ENCODE results near the gene SP6. TPM values are rescaled to one million over a fixed set of nuclear protein-coding genes. Genes with fewer than 3 reads are reported as not detected.

The SP6 gene
- polyA plus RNA-seq, 4 donors = 1.6 to 3.0 (median 2.5) TPM

DNA sequence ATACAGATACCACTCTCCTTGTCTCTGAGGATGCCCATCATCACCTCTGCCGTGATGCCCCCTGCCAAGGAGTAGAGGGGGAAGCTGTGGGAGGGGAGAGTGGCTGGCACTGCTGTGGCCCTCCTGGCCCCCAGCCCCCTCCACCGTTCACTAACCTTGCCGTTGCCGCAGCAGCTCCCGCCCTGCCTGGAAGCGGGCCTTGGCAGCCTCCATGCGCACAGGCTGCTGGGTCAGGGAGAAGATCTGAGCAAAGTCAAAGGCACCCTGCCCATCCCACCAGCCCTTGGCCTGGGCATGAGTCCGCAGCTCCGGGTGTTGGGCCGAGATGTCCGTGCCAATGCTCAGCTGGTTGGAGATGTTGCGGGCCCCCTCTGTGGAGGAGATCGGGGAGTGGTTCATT is 12.3 kb downstream of the SP6 start:
- DNase-seq (ENCODE audit: low read depth in 4 of 4, low spot score in 3 of 4) = no peak

DNA sequence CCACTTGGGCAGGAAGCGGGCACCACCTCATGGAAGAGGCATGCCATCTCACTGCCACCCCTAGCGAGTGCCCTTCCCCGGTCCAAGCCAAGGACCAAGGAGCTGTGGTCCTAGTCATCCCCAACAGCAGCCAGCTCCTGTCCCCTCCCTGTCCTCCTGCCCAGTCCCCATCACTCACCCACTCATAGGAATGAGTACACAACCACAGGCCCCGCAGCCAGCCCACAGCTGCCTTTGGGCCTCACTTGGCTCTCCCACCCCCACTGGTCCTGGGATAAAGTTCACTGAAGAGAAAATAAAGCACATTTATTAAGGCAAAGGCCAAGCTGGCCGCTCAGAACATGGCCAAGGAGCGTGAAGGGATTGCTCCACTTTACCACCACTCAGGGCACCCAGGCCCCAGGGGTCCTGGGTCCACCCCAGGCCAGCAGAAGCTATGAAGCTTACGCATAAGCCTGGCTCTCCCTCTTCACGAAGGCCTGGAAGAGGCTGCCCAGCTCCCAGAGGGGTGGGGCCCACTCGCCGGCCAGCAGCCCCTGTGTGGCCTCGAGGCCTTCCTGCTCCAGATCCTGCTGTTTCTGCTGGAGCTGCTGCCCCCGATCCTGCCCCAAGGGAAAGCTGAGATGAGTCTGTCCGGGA is 13.4 kb downstream of the SP6 start:
- no peak for DNase-seq (ENCODE audit: low read depth in 4 of 4, low spot score in 3 of 4)

DNA sequence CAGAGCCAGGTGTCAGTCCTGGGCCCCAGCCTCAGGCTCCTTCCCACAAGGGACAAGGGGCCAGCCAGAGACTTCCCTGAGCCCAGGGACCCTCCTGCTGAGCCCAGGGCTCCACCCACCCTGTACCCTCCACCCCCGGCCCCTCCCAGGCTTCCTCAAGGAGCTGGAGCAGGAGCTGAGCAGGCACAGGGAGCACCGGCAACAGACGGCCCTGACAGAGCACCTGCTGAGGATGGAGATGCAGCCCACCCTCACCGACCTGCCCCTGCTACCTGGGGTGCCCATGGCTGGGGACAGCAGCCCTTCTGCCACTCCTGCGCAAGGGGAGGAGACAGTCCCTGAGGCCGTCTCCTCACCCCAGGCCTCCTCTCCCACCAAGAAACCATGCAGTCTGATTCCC is 14.4 kb downstream of the SP6 start:
- no peak for DNase-seq (ENCODE audit: low read depth in 4 of 4, low spot score in 3 of 4)

DNA sequence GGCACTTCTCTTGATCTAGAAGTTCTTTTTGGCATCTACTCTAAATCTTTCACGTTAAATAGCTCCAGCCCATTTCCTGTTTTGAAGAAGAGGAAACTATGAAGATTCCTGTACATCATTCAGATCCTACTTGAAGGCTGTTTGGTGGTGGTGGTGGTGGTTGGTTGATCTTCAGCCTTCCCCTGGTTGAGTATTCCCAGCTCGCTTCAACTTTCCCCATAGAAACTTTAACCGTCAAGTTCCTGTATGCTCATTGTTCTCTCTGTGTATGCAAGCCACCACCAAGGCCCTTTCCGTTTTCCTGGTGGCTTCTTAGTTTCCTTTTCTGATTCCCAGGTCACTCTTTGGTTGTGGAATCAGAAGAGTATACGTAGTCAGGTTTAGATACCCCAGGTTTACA is 16.2 kb downstream of the SP6 start:
- DNase-seq (ENCODE audit: low read depth in 4 of 4, low spot score in 3 of 4) = no peak

DNA sequence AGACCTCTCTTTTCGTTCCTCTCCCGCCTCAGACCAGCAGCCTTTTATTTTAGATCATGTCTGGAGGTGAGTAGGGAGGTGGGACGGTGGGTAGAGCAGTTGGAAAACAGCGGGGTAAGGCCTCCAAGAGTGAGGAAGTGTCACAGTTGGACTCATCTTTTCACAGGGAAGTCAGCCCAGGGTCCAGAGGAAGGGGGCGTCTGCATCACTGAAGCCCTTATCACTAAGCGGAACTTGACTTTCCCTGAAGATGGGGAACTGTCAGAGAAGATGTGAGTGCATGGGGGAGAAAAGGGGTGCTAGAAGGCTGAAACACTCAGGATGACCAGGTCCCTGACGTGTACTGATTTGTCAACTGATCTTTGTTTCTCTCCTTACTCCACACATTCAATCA is 19.0 kb downstream of the SP6 start:
- no peak for DNase-seq (ENCODE audit: low read depth in 4 of 4, low spot score in 3 of 4)

DNA sequence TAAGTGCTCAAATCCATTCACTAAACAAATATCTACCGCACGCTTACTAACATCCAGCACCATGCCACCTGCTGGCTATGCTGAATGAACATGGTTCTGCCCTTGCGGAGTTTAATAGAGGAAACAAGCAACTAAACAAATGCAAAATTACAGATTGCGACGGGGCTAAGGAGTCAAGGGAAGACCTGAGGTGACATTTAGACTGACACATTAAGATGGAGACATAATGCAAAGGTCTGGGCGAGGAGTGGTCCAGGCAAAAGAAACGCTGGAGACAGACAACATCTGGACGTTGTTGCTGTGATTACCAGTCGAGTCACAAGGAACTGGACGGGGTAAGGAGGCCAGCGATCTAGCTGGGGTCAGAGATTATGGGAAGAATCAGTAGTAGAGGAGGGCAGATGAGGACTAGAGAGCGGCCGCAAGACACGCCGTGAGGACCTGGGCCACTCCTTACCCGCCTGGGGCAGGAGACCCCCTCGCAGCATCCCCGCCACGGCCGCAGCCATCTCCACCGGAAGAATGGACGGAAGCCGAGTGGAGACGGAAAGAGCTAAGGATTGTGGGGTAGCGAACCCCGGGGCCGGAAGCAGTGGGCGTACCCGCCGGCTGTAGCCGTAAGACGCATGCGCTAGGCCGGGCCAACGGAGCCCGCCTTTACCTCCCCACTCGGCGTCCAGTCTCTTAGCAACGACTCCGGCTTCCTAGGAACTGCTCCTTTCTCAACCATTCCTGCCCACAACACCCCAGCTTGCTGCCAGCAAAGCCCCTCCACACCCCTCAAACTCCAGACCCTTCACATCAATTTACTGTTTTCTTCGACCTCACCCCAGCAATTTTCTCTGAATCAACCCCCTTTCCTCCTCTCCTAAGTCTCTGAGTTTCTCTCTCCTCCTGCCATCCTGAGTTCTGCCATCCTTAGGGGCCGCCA is 19.7 kb downstream of the SP6 start, which contains the start of the genes LRRC46 and MRPL10:
TSS of gene LRRC46 (plus strand) at position 668 of the 931 bp plus-strand sequence. CDS start 320 bp downstream, outside the sequence.
TSS of gene MRPL10 (minus strand) at position 539 of the 931 bp plus-strand sequence. CDS start at position 509, 30 bp downstream.
- DNase-seq (ENCODE audit: low read depth in 4 of 4, low spot score in 3 of 4) = peak; percentile 86 to 92 (median 87)

DNA sequence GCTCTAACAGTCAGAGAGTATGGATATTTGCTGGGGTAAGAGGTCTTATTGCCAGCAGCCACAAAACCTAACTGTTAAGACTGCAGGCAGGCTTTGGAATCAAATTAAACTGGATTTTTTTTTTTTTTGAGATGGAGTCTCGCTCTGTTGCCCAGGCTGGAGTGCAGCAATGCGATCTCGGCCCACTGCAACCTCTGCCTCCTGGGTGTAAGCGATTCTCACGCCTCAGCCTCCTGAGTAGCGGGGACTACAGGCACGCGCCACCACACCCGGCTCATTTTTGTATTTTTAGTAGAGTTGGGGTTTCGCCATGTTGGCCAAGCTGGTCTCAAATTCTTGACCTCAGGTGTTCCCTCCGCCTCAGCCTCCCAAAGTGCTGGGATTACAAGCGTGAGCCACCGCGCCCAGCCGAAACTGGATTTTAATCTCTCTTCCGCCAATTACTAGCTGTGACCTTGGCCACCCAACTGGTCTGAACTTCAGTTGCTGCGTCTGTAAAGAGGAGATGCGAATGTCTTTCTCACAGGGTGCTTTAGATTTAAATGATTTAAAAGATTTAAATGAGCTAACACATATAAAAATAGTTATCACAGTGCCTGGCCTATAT is 20.5 kb downstream of the SP6 start:
- DNase-seq (ENCODE audit: low read depth in 4 of 4, low spot score in 3 of 4) = no peak

DNA sequence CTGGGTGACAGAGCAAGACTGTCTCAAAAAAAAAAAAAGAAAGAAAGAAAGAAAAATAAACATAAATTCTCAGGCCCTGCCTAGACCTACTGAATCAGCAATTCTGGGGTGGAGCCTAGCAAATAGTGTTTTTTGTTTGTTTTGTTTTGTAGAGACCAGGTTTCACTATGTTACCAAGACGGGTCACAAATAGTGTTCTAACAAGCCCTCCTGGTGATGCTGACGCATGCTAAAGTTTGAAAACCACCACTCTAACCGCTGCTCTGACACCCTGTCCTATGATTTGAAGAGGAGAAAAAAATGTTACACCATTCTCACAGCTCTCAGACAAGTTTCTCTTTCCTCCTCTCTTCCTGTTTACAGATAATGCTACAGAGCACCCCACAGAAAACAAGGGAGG is 21.1 kb downstream of the SP6 start:
- no peak for DNase-seq (ENCODE audit: low read depth in 4 of 4, low spot score in 3 of 4)

DNA sequence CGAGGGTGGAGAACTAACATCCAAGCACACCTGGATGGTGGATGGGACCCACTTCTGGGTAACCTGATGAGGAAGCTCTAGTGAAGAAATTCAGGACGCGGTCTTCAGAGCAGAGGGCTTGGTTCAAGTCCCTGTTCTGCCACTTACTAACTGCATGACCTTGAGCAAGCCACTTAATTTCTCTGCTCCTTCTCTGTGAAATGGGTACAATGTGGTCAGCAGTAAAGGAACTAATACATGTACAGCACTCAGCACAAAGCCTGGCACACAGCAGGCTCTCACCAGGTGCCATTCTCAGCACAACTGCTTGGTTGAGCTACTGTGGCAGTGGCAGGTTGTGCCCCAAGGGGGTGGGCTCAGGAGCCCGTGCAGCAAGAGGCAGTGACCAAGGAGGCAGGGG is 27.4 kb downstream of the SP6 start:
- DNase-seq (ENCODE audit: low read depth in 4 of 4, low spot score in 3 of 4) = no peak

DNA sequence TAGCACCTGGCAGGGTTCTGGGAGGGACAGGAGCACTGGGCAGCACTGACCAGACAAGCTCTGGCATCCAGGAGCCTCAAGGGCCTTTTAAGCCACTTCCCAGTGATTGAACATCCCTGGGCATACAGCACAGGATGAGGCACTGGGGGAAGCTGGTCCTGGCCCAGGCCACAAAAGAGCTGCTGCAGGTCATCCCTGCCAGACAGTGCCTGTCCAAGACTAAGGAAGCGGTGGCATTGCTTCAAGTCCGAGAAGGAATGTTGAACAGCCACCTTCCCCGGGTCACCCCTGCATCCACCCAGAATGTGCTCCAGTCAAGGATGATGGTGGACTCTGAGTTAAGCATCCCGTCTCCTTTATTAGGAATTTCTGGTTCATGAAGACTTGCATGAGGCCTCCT is 28.2 kb downstream of the SP6 start:
- no peak for DNase-seq (ENCODE audit: low read depth in 4 of 4, low spot score in 3 of 4)

DNA sequence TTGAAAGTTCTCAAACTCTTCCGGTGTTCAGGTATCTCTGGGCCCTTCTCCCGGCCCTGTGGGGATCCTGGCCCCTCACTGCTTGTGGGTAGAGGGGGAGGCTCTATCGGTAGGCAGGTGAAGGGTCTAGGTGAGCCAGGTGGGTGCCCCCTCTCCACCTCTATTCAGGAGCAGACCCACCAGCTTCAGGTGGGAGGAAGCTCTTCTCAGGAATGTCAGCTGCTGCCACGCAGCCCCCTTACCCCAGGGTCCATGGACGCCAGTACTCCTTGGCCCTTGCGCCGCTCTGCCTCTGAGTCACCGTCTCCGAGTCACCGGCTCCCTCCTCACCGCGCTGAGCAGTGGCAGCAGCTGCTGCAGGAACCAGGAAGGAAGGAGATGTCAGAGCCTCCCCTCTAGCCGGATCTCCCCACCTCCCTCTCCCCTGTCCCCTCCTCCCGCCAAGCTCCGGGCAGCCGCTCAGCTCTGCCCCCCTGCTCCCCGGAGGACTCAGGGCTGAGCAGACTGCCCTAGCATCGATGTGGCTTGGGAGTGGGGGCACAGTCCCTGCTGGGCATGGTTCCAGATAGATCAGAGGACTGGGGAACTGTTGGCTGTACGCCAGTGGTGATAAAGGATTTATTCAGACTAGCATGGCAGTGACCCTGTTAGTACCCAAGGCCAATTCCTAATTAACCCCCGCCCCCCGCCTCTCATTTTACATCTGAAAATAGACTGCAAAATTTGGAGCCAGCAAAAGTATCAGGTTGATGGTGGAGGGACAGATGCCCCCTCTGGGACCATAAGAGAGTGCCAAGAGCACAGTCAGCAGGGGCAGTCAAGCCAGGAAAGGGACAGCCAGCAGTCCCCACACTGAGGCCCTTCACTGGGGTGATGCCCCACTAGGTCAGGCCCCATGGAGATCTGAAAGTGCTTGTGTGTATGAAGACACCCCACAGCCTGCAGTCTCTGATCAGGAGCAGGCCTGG is 29.3 kb downstream of the SP6 start, which contains the start of gene OSBPL7:
TSS of gene OSBPL7 (minus strand) at position 371 of the 968 bp plus-strand sequence. CDS start 1,516 bp downstream, outside the sequence.
- DNase-seq (ENCODE audit: low read depth in 4 of 4, low spot score in 3 of 4) = peak in 2 of 4 donors; percentile 49 to 60

DNA sequence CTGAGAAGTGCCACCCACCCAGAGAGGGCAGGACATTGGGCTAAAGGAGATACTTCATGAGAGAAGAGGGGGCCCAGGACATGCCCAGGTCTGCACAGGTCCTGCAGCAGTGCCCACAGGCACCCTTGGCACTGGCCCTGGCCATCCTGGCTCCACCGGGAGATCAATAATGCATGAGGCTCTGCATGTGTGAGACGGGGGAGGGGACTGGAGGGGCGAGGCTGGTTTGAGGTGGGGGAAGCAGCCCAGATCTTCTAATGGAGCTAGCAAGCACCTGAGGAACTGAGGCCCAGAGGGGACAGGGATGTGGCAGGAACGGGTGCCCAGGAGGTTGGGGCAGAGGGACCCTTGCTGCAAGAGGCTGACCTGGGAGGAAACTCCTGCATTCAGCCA is 29.9 kb downstream of the SP6 start:
- no peak for DNase-seq (ENCODE audit: low read depth in 4 of 4, low spot score in 3 of 4)

DNA sequence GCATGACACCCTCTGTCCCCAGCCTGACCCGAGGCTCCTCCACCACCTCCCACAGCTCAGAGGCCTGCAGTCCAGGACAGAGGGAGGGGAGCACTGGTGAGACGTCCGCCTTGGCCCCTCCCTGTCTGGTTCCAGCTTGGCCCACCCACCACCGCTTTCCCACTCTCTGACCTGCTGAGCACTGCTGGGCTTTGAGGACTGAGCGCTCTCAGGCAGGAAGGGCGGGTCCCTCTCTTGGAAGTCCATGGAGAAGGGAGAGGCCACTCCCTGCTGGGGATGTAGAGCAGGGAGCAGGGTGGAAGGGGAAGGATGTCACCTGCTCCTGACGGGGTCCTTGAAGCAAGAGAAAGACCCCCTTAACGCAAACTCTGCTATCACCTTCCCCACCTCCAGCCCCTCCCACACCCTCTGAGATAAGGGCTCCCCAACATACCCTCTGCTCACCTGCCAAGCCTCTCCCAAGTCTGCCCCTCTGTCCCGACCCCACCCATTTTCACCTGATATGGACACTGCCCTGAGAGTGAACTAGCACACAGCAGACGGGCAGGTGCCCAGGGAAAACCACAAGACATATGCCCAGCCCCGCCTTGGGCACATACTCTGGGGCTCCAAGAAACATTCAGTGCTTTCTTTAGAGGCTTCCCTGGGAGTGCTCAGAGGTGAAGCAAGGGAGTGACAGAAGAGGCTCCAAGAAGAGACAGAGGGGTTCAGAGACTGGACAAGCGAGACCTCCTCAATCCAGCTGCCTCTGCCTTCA is 30.8 kb downstream of the SP6 start:
- no peak for DNase-seq (ENCODE audit: low read depth in 4 of 4, low spot score in 3 of 4)

DNA sequence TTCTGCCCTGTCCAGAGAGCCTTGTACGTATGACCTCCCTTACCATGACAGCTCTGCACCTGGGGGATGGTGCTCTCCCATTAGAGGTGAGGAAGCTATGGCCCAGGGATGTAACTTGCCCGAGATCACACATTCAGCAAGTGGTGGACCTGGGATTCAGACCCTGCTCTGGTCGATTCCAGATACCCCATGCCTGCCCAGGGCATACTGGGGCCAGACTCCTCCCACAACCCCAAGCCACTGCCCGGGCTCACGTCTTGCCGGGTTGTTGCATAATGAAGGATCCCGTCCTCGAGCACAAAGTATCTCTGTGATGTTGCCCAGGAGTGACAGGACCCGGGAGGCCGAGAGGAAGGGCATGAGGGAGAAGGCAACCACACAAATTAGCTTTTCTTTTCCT is 31.5 kb downstream of the SP6 start:
- no peak for DNase-seq (ENCODE audit: low read depth in 4 of 4, low spot score in 3 of 4)

DNA sequence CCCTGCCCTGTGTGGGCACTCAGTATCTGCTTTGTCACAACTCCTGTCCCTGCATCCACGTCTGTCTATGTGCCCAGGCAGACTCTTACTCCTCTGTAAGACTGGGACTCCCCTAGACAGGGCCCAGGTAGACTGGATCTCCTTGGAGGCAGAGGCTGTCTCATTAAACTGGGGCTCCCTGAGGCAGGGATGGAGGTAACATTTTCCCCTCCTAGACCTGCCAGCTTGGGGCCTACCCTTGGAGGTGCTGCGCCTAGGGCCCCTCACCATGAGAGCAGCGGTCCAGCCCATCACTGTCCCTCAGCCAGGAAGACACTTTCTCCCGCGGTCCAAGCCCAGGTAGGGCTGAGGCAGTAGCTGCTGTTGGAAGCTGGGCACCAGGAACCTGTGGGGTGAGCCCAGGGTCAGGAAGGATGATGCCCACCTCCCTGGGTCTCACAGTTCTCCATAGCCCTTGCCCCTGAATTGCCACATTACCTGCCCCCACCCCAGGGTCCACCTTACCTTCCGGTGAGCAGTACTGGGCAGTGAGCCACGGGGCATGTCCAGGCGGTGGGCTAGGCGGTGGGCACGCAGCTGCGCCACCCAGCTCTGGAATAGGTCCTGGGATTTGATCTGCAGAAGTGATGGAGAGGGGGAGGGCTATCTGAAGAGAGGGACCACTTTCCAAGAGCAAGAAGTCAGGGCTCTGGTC is 32.8 kb downstream of the SP6 start:
- DNase-seq (ENCODE audit: low read depth in 4 of 4, low spot score in 3 of 4) = no peak

DNA sequence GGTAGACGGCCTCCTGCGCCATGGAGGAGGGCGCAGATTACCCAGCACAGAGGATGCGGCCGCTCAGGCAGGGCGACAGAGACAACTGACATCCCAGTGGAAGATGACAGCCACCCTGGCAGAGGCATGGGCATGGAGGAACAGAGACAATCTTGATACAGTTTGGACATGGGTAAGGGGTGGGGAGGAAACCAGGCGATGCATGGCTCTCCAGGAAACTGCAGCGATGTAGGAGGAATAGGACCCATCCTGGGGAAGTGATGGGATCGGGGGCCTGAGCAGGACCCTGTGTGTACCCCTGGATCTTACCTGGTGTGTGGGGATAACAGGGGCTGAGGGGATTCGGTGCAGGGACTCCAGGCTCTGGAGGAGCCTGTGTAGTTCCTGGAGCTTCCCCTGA is 34.0 kb downstream of the SP6 start:
- no peak for DNase-seq (ENCODE audit: low read depth in 4 of 4, low spot score in 3 of 4)

DNA sequence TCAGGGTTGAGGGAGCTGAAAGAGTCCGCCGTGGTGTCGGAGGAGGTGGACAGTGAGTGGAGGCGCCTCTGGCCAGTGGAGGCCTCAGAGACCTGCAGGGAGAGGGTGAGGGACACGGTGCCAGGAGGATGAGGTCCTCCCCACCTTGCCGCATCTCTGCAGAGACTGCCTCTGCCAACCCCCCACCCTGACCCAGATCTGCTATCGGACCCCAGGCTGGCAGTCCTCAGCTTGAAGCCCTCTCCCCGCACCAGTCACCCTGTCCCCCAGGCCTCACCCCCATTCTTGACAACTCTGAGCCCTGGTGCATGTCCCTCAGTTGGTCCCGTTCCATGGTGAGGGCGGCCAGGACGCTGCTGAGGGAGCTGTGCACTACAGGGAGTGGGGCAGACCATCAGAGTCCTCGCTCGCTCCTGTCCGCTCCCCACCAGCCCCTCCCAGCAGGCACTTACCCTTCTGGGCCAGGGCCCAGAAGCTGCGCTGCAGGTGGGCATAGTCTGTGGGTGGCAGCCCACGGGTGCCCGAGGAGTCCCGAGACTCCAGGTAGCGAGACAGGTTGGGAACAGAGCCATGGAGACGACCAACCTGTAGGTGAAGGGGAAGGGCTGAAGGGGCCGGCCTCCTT is 34.7 kb downstream of the SP6 start:
- no peak for DNase-seq (ENCODE audit: low read depth in 4 of 4, low spot score in 3 of 4)

Data from left renal pelvis (tissue), 4 donors.